IPS DF 19.7 (cell line): ENCODE data around the gene GNAS.

ENCODE experiments used
- DNase-seq: peaks from one replicate; pipeline ENCODE4 v3.0.0-alpha.2; 2013; ENCODE audit warnings: low read depth, low spot score

GNAS gene

GRCh38 chr20:58853976-58854637 is 1.6 kb downstream of the GNAS start:
- no peak for DNase-seq

- no peak for DNase-seq
These were observed 2.3 kb downstream of the GNAS start for GRCh38 chr20:58854638-58855471.

- no peak for DNase-seq
These were observed 3.2 kb downstream of the GNAS start for GRCh38 chr20:58855506-58856389.

- no peak for DNase-seq
These were observed 10.7 kb downstream of the GNAS start for GRCh38 chr20:58863044-58863790.

GRCh38 chr20:58864346-58864745 is 11.8 kb downstream of the GNAS start:
- no peak for DNase-seq

- no peak for DNase-seq
These were observed 13.3 kb downstream of the GNAS start for GRCh38 chr20:58865843-58866242.

GRCh38 chr20:58867211-58867610 is 14.7 kb downstream of the GNAS start:
- DNase-seq = no peak

- no peak for DNase-seq
These were observed 16.3 kb downstream of the GNAS start for GRCh38 chr20:58868795-58869194.

- no peak for DNase-seq
These were observed 17.2 kb downstream of the GNAS start for GRCh38 chr20:58869662-58870227.

GRCh38 chr20:58870293-58871014 is 17.9 kb downstream of the GNAS start:
- DNase-seq = no peak

GRCh38 chr20:58871533-58872102 is 19.1 kb downstream of the GNAS start:
- DNase-seq = no peak

GRCh38 chr20:58874469-58874868 is 22.0 kb downstream of the GNAS start:
- no peak for DNase-seq

- DNase-seq = no peak
These were observed 22.6 kb downstream of the GNAS start for GRCh38 chr20:58875111-58875510.

GRCh38 chr20:58875541-58876134 is 23.1 kb downstream of the GNAS start:
- DNase-seq = no peak

GRCh38 chr20:58876437-58876836 is 23.9 kb downstream of the GNAS start:
- DNase-seq = no peak

- no peak for DNase-seq
These were observed 24.8 kb downstream of the GNAS start for GRCh38 chr20:58877050-58877975.

- DNase-seq = no peak
These were observed 25.5 kb downstream of the GNAS start for GRCh38 chr20:58877976-58878360.

- DNase-seq = no peak
These were observed 25.9 kb downstream of the GNAS start for GRCh38 chr20:58878399-58878798.

GRCh38 chr20:58880441-58880840 is 27.9 kb downstream of the GNAS start:
- DNase-seq = no peak
